ENCODE data around the gene CRADD.

DNA sequence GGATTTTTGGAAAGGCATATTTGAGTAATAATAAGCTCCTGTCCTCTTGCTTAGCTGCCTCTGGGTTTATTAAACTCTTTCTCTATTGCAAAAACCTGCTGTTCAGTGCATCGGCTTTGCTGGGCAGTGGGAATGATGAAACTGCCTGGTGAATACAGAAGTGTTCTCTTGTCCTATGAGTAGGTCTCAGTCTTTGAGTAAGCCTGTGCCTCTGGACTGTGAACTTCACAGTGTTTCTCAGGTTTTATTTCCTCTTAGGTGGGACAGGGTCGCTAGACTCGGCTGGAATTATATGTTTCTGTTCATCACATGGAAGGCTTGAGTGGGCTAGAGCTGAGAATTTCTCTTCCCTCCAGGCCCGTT, 46.4 kb downstream of the CRADD start:
- TF ChIP-seq POLR2A (IDR thresholded peaks at IDR 0.05), result no peak
- TF ChIP-seq CTCF (IDR thresholded peaks at IDR 0.05), result no peak

Data from body of pancreas (tissue), 4 donors.